Muscle layer of duodenum (tissue), 2 donors: ENCODE data around the gene ARHGAP30.

Experiments used
- H3K27ac ChIP-seq: one replicate; pipeline ENCODE4 v1.7.0; 2013; ENCODE audit warnings: mild to moderate bottlenecking, low read length
- H3K27me3 ChIP-seq: one replicate; pipeline ENCODE4 v1.7.0; 2013; ENCODE audit warnings: low read depth, mild to moderate bottlenecking, control low read depth, low read length
- H3K36me3 ChIP-seq, 2 donors: one replicate each; pipeline ENCODE4 v1.7.0; 2013; ENCODE audit warnings: low read length in 2 of 2, control low read depth in 1 of 2, mild to moderate bottlenecking in 1 of 2; ENCODE audit not compliant: insufficient read depth in 2 of 2, control insufficient read depth in 1 of 2
- H3K4me1 ChIP-seq, 2 donors: one replicate each; pipeline ENCODE4 v1.7.0; 2013; ENCODE audit warnings: low read length in 2 of 2, mild to moderate bottlenecking in 2 of 2, control low read depth in 1 of 2, moderate library complexity in 1 of 2; ENCODE audit not compliant: insufficient read depth in 2 of 2, control insufficient read depth in 1 of 2
- H3K4me3 ChIP-seq, 2 donors: one replicate each; pipeline ENCODE4 v1.7.0; 2013; ENCODE audit warnings: low read length in 2 of 2, low read depth in 1 of 2, mild to moderate bottlenecking in 1 of 2
- H3K9me3 ChIP-seq, 2 donors: one replicate each; pipeline ENCODE4 v1.7.0; 2013; ENCODE audit warnings: low read length in 2 of 2, control low read depth in 1 of 2, mild to moderate bottlenecking in 1 of 2; ENCODE audit not compliant: control insufficient read depth in 1 of 2
- donor health status: healthy.

The ARHGAP30 gene

GRCh38 chr1:161079436-161080110 is 9.9 kb upstream of the ARHGAP30 start:
- no peaks in the 10 kb centered on the region for H3K36me3 ChIP-seq
- H3K9me3 ChIP-seq: no peaks in the 10 kb centered on the region
- no peaks in the 10 kb centered on the region for H3K4me1 ChIP-seq
- H3K4me3 ChIP-seq: no peak overlapping the region
- no peaks in the 10 kb centered on the region for H3K27me3 ChIP-seq
- no peak overlapping the region for H3K27ac ChIP-seq

DNA sequence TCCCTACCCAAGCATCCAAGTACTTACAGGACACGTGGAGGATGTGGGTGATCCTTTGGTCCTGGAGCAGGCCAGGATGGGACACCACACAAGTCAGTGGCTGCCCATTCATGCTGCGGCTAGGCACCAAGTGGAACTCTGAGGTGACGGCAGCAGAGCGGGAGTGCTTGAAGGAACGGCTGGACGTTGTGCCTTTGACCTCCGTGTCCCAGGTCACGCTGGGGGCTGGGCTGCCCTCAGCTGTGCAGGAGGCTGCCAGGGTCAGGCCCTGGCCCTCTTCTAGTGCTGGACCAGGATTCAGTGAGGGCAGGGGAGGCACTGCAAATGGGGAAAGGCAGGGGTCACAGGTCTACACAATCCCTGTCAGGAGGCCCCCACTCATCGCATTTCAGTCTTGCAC is 7.7 kb upstream of the ARHGAP30 start:
- no peak overlapping the region for H3K4me3 ChIP-seq
- H3K4me1 ChIP-seq: no peaks in the 10 kb centered on the region
- H3K9me3 ChIP-seq: no peaks in the 10 kb centered on the region
- no peak overlapping the region for H3K27ac ChIP-seq
- no peaks in the 10 kb centered on the region for H3K27me3 ChIP-seq
- no peaks in the 10 kb centered on the region for H3K36me3 ChIP-seq

- Histone ChIP-seq H3K27ac (no peak overlapping the region), H3K36me3 (no peaks in the 10 kb centered on the region), H3K27me3 (no peaks in the 10 kb centered on the region), H3K4me3 (no peak overlapping the region), H3K9me3 (no peaks in the 10 kb centered on the region), H3K4me1 (no peaks in the 10 kb centered on the region)
Observed at GRCh38 chr1:161076410-161076809, 6.7 kb upstream of the ARHGAP30 start.

DNA sequence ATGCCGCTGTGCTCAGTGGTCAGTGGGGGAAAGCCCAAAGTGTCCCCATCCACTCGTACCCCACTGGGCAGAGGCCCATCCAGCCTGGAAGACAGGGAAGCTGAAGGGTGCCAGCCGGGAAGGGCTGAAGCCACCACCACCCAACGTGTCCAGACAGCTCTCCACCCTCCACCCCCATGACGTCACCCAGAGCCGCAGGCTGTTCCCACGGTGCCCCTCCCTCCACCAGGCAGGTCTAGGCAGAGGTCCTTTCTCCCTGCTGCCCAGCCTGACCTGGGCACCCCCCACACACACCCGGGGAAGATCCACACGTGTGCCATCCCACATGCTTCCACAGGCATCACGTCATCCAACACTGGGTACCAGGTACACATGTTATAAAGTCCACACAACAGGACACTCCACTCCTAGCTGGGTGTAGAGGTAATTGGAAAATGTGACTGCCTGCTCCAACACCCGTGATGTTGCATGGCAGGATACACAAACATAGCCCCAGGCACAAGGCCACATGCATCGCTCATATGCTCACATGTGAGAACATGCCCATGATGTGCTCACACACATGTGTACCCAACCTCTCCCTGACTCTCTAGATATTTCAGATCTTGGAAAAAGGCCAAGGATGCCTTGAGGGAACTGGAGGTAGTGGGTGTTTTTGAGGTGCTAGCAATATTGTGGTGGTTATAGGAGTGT is 5.1 kb upstream of the ARHGAP30 start:
- Histone ChIP-seq H3K4me3 (no peak overlapping the region), H3K36me3 (no peaks in the 10 kb centered on the region), H3K27me3 (no peaks in the 10 kb centered on the region), H3K27ac (no peak overlapping the region), H3K9me3 (no peaks in the 10 kb centered on the region), H3K4me1 (no peaks in the 10 kb centered on the region)

- Histone ChIP-seq H3K27me3 (no peaks in the 10 kb centered on the region), H3K36me3 (no peaks in the 10 kb centered on the region), H3K4me3 (no peak overlapping the region), H3K4me1 (no peaks in the 10 kb centered on the region), H3K27ac (no peak overlapping the region), H3K9me3 (no peaks in the 10 kb centered on the region)
Observed at GRCh38 chr1:161073474-161074121, 3.9 kb upstream of the ARHGAP30 start.

- H3K4me1 ChIP-seq: no peaks in the 10 kb centered on the region
- H3K27me3 ChIP-seq: no peaks in the 10 kb centered on the region
- no peak overlapping the region for H3K4me3 ChIP-seq
- H3K27ac ChIP-seq: no peak overlapping the region
- no peaks in the 10 kb centered on the region for H3K36me3 ChIP-seq
- H3K9me3 ChIP-seq: no peaks in the 10 kb centered on the region
Observed at GRCh38 chr1:161072751-161073449, 3.2 kb upstream of the ARHGAP30 start.

DNA sequence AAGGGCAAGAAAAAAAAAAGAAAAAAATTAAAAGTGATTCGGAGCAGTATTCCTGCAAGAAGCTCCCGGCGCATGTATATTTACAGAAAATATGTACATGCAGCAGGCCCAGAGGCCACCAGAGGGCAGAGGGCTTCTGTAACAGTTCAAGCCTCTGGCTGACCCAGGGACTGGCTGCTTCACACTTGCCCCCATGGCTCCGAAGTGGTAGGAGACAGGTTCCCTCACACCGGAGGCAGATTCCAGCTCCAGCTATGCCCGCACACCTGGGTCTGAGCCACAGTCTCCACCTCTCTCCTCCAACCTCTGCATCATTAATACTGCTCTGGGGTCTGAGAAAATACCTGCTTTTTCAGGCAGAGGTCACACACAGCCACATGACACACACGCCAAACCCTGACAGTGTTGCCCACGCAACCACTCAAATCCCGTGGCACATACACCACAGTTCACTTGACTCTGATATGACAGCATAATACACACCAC is 2.2 kb upstream of the ARHGAP30 start:
- Histone ChIP-seq H3K4me3 (no peak overlapping the region), H3K27me3 (no peaks in the 10 kb centered on the region), H3K4me1 (no peaks in the 10 kb centered on the region), H3K9me3 (no peaks in the 10 kb centered on the region), H3K27ac (no peak overlapping the region), H3K36me3 (no peaks in the 10 kb centered on the region)

DNA sequence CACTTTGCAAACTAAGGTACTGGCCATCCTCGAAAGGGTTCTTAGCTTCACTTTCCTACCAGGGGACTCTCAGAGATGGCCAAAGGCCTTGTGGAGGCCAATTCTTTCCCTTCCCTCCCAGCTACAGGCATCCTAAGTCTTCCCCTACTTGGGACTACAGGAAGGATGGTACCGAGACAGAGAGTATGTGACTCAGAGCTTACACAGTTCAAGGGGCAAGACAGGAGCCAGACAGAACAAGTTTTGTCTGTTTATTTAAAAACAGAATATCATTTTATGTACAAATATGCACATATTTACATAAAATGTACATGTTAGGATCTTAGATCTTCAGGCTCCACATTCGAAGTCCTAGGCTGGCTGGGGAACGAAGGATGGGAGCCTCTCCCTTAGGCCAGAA is 1.1 kb upstream of the ARHGAP30 start:
- H3K27ac ChIP-seq: no peak overlapping the region
- no peaks in the 10 kb centered on the region for H3K4me1 ChIP-seq
- H3K27me3 ChIP-seq: no peaks in the 10 kb centered on the region
- H3K4me3 ChIP-seq: no peak overlapping the region
- no peaks in the 10 kb centered on the region for H3K9me3 ChIP-seq
- H3K36me3 ChIP-seq: no peaks in the 10 kb centered on the region

GRCh38 chr1:161069241-161069640 is 450 bp downstream of the ARHGAP30 start:
- Histone ChIP-seq H3K4me3 (peak overlapping the region; percentile 58), H3K27ac (peak overlapping the region; percentile 76), H3K36me3 (no peaks in the 10 kb centered on the region), H3K9me3 (no peaks in the 10 kb centered on the region), H3K4me1 (no peaks in the 10 kb centered on the region), H3K27me3 (no peaks in the 10 kb centered on the region)

- H3K4me1 ChIP-seq: no peaks in the 10 kb centered on the region
- H3K27me3 ChIP-seq: no peaks in the 10 kb centered on the region
- peak overlapping the region; percentile 58 for H3K4me3 ChIP-seq
- H3K27ac ChIP-seq: peak overlapping the region; percentile 76
- no peaks in the 10 kb centered on the region for H3K9me3 ChIP-seq
- H3K36me3 ChIP-seq: no peaks in the 10 kb centered on the region
Observed at GRCh38 chr1:161068306-161069234, 1.1 kb downstream of the ARHGAP30 start.
